ENCODE measurements around the gene CRISPLD2.

GRCh38 chr16:84920333-84920732, 100.5 kb downstream of the CRISPLD2 start:
- no peak for TF ChIP-seq REST (IDR thresholded peaks at IDR 0.05; ENCODE audit: low read depth)
- no peak for TF ChIP-seq TAF1 (IDR thresholded peaks at IDR 0.05; ENCODE audit: low read depth)
- no peak for TF ChIP-seq RAD21 (IDR thresholded peaks at IDR 0.05; ENCODE audit: low read depth)
- no peak for TF ChIP-seq FOXM1 (IDR thresholded peaks at IDR 0.05; ENCODE audit: borderline replicate concordance, low read depth)
- no peak for TF ChIP-seq EP300 (IDR thresholded peaks at IDR 0.05; ENCODE audit: borderline replicate concordance)
- TF ChIP-seq CREB1 (IDR thresholded peaks at IDR 0.05; ENCODE audit: low read depth), result no peak
- TF ChIP-seq YY1 (IDR thresholded peaks at IDR 0.05; ENCODE audit: low read depth), result no peak
- TF ChIP-seq USF1 (IDR thresholded peaks at IDR 0.05), result no peak
- TF ChIP-seq EGR1 (IDR thresholded peaks at IDR 0.05), result no peak
- no peak for TF ChIP-seq MAX (IDR thresholded peaks at IDR 0.05)
- no peak for TF ChIP-seq TCF12 (IDR thresholded peaks at IDR 0.05; ENCODE audit: low read depth)

Data from Ishikawa (cell line).